ENCODE results near the gene FCAMR. TPM values are rescaled to one million over a fixed set of nuclear protein-coding genes. Genes with fewer than 3 reads are reported as not detected.

Gene FCAMR
- total and polyA plus RNA-seq, 2 donors (not counting 1 experiment from before 2014, with no cell fraction given), result not detected

GRCh38 chr1:206975306-206975705, 5.0 kb upstream of the FCAMR start:
- no peak for TF ChIP-seq EZH2 (IDR thresholded peaks at IDR 0.05; ENCODE audit: borderline replicate concordance, insufficient read depth, low read depth, low read length, poor library complexity, severe bottlenecking)
- Mint-ChIP-seq H3K27ac (no peak overlapping the region), H3K4me1 (no peaks in the 10 kb centered on the region), H3K4me3 (no peak overlapping the region), H3K27me3 (no peaks in the 10 kb centered on the region), H3K9me3 (ENCODE audit: insufficient read depth) (no peaks in the 10 kb centered on the region)
- Histone ChIP-seq H3K36me3 (replicated peaks in 1 of 2; ENCODE audit: control extremely low read depth in 1 of 2, control insufficient read depth in 1 of 2, extremely low read depth in 1 of 2, insufficient read depth in 2 of 2, low read length in 1 of 2) (no peaks in the 10 kb centered on the region), H3K79me2 (ENCODE audit: control insufficient read depth, insufficient read depth, low read length) (no peaks in the 10 kb centered on the region), H3K9me3 (ENCODE audit: control extremely low read depth in 1 of 3, control insufficient read depth in 2 of 3, insufficient read depth in 1 of 3, low read length in 2 of 3) (no peaks in the 10 kb centered on the region), H3K4me3 (ENCODE audit: control extremely low read depth in 1 of 5, extremely low read depth in 1 of 5, insufficient read depth in 1 of 5, low read depth in 2 of 5, low read length in 4 of 5) (no peak overlapping the region), H4K20me1 (ENCODE audit: control insufficient read depth, insufficient read depth, low read length, poor library complexity, severe bottlenecking) (no peaks in the 10 kb centered on the region), H3K27ac (ENCODE audit: low read length in 2 of 2) (no peak overlapping the region), H3K9ac (ENCODE audit: low read length) (no peak overlapping the region), H2AFZ (ENCODE audit: insufficient read depth, low read depth, low read length, poor library complexity, severe bottlenecking) (no peak overlapping the region), H3K4me2 (replicated peaks; ENCODE audit: low read depth, low read length, poor library complexity, severe bottlenecking) (no peak overlapping the region), H3K4me1 (ENCODE audit: control insufficient read depth in 2 of 2, insufficient read depth in 2 of 2, low read length in 2 of 2) (no peaks in the 10 kb centered on the region), H3K27me3 (replicated peaks in 1 of 4; ENCODE audit: control extremely low read depth in 1 of 4, control insufficient read depth in 3 of 4, insufficient read depth in 4 of 4, low read length in 3 of 4) (peaks cover 0 to 5% (median 0%) of the 10 kb centered on the region in 4 experiments)
- CTCF ChIA-PET, result interaction anchor here (0.6 to 9.7 kb wide), 4 partner anchors 26 to 241 kb away, joined by 3 to 114 read pairs (median 6); no protein-coding TSS in a partner anchor
- WGBS (ENCODE audit: insufficient coverage), result no CpG with 5 or more reads among the region's 1 CpG
- intact Hi-C loops (cut with micrococcal nuclease), result no loop called here
- ATAC-seq (ENCODE audit: low read depth) (no peak), DNase-seq (no peak)
- POLR2A ChIA-PET, result no interaction called here

DNA sequence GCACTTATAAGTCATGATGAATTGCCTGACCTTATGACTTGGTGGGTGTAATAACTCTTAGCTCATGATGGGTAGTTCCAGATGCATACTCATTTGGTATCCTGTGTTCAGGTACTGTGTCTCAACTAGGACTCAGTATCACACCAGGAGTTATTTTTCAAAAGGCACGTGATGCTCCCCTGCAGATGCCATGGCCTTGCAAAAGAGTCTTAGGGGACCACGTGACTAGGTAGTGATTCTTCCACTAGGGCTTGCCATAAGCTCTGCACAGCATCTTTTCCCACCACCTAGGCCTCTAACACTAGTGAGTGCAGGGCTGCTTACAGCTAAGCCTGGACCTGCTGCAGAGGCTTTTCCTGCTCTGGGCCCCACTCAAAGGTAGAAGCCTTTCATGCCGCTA, 3.9 kb upstream of the FCAMR start:
- WGBS (ENCODE audit: insufficient coverage), result 94% methylated on average over 2 of the region's 3 CpGs
- DNase-seq, result no peak
- no peaks in the 10 kb centered on the region for H3K9me3 ChIP-seq (ENCODE audit: control extremely low read depth in 1 of 3, control insufficient read depth in 2 of 3, insufficient read depth in 1 of 3, low read length in 2 of 3)
- H3K4me3 ChIP-seq (ENCODE audit: control extremely low read depth in 1 of 5, extremely low read depth in 1 of 5, insufficient read depth in 1 of 5, low read depth in 2 of 5, low read length in 4 of 5), result no peak overlapping the region
- no peaks in the 10 kb centered on the region for H3K4me1 ChIP-seq (ENCODE audit: control insufficient read depth in 2 of 2, insufficient read depth in 2 of 2, low read length in 2 of 2)
- no peaks in the 10 kb centered on the region for H4K20me1 ChIP-seq (ENCODE audit: control insufficient read depth, insufficient read depth, low read length, poor library complexity, severe bottlenecking)
- H3K9ac ChIP-seq (ENCODE audit: low read length), result no peak overlapping the region
- H3K4me2 ChIP-seq (replicated peaks; ENCODE audit: low read depth, low read length, poor library complexity, severe bottlenecking), result no peak overlapping the region
- H3K36me3 ChIP-seq (replicated peaks in 1 of 2; ENCODE audit: control extremely low read depth in 1 of 2, control insufficient read depth in 1 of 2, extremely low read depth in 1 of 2, insufficient read depth in 2 of 2, low read length in 1 of 2), result no peaks in the 10 kb centered on the region
- CTCF ChIA-PET, result interaction anchor here (0.7 to 8.4 kb wide), 8 partner anchors 7 to 247 kb away, joined by 3 to 77 read pairs (median 3); no protein-coding TSS in a partner anchor
- Mint-ChIP-seq H3K4me3 (no peak overlapping the region), H3K27ac (no peak overlapping the region), H3K27me3 (no peaks in the 10 kb centered on the region), H3K9me3 (ENCODE audit: insufficient read depth) (no peaks in the 10 kb centered on the region), H3K4me1 (no peaks in the 10 kb centered on the region)
- H2AFZ ChIP-seq (ENCODE audit: insufficient read depth, low read depth, low read length, poor library complexity, severe bottlenecking), result no peak overlapping the region
- peaks cover 0 to 7% (median 0%) of the 10 kb centered on the region in 4 experiments for H3K27me3 ChIP-seq (replicated peaks in 1 of 4; ENCODE audit: control extremely low read depth in 1 of 4, control insufficient read depth in 3 of 4, insufficient read depth in 4 of 4, low read length in 3 of 4)
- no peak for ATAC-seq (ENCODE audit: low read depth)
- no peaks in the 10 kb centered on the region for H3K79me2 ChIP-seq (ENCODE audit: control insufficient read depth, insufficient read depth, low read length)
- intact Hi-C loops (cut with micrococcal nuclease), result no loop called here
- no peak overlapping the region for H3K27ac ChIP-seq (ENCODE audit: low read length in 2 of 2)
- POLR2A ChIA-PET, result interaction anchor here (0.5 kb wide), 1 partner anchor 60 kb away, joined by 3 read pairs; no protein-coding TSS in a partner anchor
- no peak for TF ChIP-seq EZH2 (IDR thresholded peaks at IDR 0.05; ENCODE audit: borderline replicate concordance, insufficient read depth, low read depth, low read length, poor library complexity, severe bottlenecking)
- TF ChIP-seq, protein P1, sequence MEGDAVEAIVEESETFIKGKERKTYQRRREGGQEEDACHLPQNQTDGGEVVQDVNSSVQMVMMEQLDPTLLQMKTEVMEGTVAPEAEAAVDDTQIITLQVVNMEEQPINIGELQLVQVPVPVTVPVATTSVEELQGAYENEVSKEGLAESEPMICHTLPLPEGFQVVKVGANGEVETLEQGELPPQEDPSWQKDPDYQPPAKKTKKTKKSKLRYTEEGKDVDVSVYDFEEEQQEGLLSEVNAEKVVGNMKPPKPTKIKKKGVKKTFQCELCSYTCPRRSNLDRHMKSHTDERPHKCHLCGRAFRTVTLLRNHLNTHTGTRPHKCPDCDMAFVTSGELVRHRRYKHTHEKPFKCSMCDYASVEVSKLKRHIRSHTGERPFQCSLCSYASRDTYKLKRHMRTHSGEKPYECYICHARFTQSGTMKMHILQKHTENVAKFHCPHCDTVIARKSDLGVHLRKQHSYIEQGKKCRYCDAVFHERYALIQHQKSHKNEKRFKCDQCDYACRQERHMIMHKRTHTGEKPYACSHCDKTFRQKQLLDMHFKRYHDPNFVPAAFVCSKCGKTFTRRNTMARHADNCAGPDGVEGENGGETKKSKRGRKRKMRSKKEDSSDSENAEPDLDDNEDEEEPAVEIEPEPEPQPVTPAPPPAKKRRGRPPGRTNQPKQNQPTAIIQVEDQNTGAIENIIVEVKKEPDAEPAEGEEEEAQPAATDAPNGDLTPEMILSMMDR (IDR thresholded peaks at IDR 0.05), result no peak
